NCI-H1105 (cell line): ENCODE results near the gene SYNCRIP.
"Not testable (repeated sequence)": the region's sequence is repeated elsewhere in the genome, so short reads cannot be mapped to it uniquely, and the experiment has no call there.

ENCODE experiments used
- DNase-seq: peaks from one replicate; lab custom pipeline; 2025; lab: John Stamatoyannopoulos, UW

The SYNCRIP gene

DNA sequence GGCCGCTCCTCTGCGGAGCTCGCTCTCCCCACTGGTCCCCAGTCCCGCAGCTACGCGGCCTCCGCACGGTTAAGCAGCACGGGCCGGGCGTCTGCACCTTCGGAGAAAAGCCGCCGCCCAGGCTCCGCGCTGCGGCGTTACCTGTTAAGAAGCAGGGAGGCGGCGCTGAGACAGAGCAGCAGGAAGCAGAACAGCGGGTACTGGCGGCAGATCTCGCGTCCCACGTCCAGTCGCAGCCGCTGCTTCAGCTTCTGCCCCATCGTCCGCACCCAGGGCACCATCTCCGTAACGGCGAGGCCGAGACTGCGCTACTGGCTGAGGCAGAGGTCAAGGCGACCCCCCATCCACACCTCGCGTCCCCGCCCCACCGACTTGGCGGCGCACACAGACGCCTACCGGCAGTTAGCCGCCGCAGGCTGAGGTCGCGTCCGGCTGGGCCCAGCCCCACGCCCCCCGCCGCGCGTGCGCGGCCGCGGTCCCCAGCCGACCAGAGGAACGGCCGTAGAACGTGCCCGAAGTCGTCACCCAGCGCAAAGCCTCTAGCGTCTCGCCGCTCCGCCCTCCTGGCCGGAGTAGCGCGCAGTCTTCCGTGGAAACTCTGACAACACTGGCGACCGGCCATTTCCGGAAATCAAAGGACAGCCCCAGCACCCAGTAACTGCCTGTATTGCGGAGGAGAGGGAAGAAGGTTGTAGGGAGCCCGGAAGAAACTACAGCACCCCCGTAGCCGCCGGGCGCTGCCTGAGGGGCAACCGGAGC lies 49.1 kb downstream of the SYNCRIP start, which contains the start of gene SNX14:
SNX14 (minus strand) TSS at position 421 of the 759 bp plus-strand sequence; CDS start at position 281, 140 bp downstream.
- peak; percentile 85 for DNase-seq

DNA sequence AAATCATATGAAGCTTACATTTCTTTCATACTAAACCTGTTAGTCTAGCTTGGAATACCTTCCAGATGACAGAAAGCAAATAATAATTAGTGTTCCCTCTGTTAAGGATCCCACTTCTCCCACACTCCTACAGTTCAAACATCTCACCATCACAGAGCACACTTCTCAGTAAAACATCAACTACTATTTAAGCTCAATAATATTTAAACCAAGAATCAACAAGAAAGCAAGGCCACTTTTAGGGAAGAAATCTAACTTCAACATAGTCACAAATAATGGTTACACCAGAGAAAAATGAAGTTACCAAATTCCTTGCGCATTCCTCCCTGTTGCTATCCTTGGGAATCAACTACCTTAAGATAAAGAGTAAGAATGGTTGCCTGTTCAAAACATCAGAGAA lies 50.7 kb downstream of the SYNCRIP start:
- DNase-seq: no peak

DNA sequence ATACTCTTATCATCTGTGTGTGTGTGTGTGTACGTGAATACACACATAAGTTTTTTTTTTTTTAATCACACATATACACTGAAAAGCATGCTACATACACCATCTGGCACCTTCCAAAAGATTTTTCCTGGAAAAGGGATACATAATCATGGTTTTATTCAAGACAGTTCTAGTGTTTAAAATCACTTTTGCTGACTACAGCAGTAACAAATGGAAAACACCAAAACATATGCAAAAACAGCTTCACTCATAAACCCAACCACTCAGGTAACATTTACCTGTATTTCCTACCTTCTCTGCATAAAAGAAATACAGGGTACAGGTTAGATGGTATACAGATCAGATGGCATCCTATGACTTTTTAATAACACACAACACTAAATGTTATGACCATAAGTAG lies 51.5 kb downstream of the SYNCRIP start:
- no peak for DNase-seq

DNA sequence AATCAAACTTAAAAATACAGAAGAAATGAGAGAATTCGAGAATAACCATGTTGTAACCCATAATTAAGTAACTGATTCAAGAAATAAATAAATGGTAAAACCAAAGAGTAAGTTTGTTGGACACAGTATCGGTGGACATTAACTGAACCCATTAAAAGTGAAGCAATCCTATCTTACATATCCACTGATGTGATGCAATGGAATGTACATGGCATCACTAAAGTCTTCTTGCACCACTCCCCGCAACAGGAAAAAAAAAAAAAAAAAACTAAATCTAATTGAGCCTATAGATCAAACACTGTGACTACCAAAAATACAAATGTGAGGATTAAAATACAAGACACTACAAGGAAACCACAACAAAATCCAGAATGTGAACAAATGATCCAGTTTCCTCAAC lies 56.9 kb downstream of the SYNCRIP start:
- no peak for DNase-seq

DNA sequence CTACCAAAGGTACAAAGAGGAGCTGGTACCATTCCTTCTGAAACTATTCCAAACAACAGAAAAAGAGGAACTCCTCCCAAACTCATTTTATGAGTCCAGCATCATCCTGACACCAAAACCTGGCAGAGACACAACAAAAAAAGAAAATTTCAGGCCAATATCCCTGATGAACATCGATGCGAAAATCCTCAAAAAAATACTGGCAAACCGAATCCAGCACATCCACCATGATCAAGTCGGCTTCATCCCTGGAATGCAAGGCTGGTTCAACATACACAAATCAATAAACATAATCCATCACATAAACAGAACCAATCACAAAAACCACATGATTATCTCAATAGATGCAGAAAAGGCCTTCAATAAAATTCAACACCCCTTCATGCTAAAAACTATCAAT lies 59.9 kb downstream of the SYNCRIP start:
- not testable (repeated sequence) for DNase-seq

DNA sequence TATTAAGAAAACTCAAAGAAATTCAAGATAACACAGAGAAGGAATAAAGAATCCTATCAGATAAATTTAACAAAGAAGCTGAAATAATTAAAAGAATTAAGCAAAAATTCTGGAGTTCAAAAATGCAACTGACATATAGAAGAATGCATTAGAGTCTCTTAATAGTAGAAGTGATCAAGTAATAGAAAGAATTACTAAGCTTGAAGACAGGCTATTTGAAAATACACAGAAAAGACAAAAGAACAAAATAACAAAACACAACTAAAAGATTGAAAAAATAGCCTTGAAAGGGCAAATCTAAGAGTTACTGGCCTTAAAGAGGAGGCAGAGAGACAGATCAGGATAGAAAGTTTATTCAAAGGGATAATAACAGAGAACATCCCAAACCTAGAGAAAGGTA lies 61.1 kb downstream of the SYNCRIP start:
- DNase-seq: no peak

DNA sequence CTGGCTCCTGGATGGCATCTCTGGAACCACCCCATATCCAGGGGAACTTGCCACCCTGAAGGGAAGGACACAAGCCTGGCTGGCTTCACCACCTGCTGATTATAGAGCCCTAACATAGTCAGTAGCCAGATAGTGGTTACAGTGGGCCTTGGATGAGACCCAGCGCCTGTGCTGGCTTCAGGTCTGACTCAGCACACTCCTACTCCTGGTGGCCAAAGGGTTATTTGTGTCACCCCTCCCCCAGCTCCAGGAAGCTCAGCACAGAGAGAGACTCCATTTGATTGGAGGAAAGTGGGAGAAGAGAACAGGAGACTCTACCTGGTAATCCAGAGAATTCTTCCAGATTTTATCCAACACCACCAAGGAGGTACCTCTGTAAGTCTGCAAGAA lies 61.8 kb downstream of the SYNCRIP start:
- DNase-seq: no peak

DNA sequence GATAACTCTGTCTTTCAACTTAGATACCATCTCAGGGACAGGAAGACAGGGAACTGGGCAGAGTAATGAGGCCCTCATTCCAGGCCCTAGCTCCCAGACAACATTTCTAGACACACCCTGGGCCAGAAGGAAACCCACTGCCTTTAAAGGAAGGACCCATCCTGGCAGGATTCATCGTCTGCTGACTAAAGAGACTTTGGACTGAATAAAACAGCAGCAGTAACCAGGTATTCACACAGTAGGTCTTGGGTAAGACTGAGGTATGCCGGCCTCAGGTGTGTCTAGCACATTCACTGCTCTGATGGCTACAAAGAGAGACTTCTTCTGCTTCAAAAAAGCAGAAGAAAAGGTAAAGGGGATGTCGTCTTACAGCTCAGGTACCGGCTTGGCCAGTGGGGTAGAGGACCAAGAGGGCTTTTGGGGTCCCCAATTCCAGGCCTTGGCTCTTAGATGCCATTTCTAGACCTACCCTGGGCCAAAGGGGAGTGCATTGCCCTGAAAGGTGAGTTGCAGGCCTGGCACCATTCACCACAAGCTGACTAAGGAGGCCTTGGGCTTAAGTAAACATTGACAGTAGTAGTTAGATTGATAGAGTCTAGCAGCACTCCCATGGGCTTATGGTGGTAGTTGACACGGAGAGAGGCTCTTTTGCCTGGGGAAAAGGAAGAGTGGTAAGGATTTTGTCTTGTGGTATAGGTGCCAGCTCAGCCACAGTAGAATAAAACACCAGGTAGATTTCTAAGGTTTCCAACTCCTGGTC lies 62.4 kb downstream of the SYNCRIP start:
- no peak for DNase-seq

DNA sequence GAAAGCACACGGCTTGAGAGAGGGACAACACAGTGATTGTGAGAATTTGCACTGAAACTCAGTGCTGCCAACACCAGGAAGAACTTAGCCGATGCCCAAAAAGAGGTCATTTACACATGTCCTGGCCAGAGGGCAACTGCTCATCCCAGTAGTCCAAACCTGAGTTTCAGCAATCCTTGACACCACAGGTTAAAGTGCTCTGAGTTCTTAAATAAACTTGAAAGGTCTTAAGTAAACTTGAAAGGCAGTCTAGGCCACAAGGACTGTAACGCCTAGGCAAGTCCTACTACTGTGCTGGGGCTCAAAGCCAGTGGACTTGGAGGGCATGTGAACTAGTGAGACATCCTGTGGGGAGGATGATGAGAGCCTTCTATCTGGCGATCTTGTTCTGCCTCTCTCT lies 63.1 kb downstream of the SYNCRIP start:
- no peak for DNase-seq

DNA sequence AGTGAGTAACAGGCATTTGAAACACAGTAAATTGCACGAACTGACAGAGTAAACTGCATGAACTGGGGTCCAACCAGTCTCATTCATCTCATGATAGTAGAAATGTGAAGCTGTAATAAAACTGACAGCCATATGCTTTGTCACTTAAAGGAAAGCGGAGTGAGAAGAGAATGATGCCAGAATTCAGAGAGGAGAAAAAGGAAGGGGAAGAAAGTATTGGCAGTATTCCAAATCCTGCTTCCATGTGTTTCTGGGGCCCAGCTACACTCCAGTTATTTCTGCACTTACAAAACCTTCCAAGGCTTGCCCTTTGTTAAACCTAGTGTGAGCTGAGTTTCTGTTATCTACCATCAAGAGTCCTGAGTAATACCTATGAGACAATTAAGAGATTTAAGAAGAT lies 66.2 kb downstream of the SYNCRIP start:
- DNase-seq: no peak

DNA sequence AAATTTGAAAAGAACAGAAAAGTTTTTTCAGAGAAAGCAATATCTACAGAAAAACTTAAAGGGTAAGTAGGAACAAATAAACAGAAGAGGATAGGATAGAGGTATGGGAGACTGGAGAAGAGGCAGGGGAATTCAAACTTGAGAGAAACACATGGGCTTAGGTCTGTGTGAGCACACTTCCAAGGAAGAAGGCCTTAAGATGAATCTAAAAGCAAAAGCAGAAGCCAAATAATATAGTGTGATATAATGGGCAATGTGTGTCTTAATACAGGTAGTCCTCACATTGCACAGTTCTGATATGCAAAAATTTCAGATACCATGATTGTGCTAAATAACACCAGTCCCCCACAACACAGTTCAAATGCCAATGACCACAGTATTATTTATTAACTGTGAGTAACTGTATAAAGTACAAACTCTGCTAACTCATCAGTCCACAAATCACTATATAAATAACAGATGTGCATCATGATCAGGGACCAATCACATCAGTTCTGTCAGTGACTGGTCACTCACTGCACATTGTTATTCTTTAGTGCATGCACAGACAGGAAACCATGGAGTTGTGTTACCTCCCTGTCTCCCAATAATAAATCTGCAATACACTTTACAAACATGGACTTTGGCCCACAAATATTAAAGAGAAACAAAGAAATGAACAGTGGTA lies 67.6 kb downstream of the SYNCRIP start:
- DNase-seq: no peak

DNA sequence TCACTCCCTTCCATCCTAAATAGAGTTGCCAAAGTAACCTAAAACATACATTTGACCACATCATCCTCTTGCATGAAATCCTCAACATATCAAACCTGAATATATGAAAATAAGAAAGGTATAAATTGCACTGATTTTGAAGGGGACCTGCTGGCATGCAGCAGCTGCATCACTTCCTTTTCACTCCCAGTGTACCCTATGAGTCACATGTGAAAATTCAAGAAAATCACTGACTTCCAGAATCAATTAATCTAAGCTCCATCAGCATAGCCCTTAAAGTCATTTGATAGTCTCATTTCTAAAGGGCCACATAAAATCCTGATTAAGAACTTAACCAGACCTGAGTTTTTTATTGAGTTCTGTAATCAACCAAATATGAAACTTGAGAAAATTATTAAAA lies 73.4 kb downstream of the SYNCRIP start:
- DNase-seq: no peak

DNA sequence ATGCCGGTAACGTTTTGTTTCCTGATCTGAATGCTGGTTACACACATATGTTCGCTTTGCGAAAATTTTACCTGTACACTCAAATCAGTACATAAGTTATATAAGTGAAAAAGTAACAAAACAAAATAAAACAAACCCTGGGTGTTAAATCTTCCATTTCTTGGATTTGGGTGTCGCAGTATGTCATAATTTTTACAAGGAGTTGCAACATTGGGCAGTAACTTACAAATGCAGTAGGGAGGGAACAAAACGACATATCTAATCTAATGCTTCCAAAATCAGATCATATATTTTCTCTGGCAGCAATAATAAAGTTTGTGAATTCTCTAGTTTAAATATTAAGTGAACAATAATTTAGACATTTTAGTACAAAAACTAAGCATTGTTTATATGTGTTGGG lies 74.3 kb downstream of the SYNCRIP start:
- no peak for DNase-seq

DNA sequence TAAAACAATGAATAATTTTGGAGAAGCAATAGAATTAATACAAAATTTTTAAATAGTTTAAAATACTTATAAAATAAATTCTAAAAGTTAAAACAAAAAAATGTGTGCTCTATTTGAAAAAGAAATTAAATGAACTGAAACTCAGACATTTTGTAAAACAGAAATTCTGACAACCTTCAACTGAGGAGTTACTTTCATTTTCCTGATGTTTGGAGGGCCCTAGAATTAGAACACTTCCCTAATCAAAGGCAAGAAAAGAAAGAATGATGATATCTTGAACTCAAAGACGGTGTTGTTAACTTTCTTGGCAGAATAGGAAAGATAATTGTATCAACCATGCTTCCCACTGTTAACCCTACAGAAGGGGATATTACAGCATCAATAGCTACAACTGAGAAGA lies 77.0 kb downstream of the SYNCRIP start:
- DNase-seq: no peak

DNA sequence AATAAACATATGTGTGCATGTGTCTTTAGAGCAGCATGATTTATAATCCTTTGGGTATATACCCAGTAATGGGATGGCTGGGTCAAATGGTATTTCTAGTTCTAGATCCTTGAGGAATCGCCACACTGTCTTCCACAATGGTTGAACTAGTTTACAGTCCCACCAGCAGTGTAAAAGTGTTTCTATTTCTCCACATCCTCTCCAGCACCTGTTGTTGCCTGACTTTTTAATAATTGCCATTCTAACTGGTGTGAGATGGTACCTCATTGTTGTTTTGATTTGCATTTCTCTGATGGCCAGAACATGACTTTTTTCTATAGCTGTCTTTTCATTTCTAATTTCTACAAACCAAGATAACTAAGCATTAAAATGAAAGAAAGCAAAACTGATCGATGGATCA lies 78.5 kb downstream of the SYNCRIP start:
- DNase-seq: not testable (repeated sequence)
